Head of caudate nucleus (tissue), 42 donors: Measurements from ENCODE around the gene SRCAP.

Source experiments
- DNase-seq, 42 donors: peaks; one replicate each; pipeline versions ENCODE4 v3.0.0 to v3.0.0-alpha.2; 2020 to 2021; ENCODE audit warnings: mixed read lengths in 7 of 42
- intact Hi-C: fragments of 100-400 bp; cut with DNase I; formaldehyde crosslinking; loops from one replicate; pipeline ENCODE4 v1.15.0; 2022

The SRCAP gene

DNA sequence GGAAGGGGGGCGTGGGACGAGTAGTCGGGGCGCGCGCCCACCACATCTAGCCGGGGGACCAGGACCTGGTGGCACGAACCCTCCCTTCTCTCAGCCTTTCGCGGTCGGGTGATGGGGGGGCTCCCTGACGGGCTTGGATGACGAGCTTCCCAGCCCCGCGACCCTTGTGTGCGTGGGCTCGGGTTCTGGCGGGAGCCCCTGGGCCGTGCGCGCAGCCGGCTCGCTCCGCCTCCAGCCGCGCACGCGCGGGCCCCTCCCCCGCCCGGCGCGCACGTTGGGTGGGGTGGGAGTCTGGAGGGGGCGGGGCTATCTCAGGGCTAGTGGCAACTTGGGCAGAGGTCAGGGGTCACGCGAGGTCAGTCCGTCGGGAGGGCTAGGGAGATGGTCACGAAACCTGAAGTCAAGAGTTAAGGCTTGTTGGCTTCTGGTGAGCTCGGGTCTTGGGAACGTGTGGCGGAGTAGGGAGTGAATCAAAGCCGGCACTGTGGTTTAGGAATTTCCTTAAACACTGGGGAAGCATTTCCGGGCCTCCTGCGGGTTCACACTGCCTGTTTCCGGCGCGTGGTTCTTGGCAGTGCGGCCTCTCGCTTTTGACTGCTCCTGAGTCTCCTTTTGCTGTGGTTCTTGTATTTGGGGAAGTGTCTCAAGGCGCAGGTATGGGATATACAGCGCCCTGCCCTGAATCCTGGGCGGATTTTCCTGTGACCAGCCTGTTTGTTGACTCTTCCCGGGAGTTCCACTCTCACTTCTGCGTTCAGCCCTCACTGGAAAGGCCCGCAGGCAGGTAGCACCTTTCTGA is at the start of gene SRCAP:
TSS of gene SRCAP (plus strand) at position 356 of the 799 bp plus-strand sequence. CDS start 1,654 bp downstream, outside the sequence.
- DNase-seq = peak; percentile 62 to 92 (median 82)
- intact Hi-C loops = loop anchor here (1.0 to 5.0 kb wide), 3 partner anchors 41 to 622 kb away; partner anchors contain the start of genes FBRS, PHKG2 and PPP4C

DNA sequence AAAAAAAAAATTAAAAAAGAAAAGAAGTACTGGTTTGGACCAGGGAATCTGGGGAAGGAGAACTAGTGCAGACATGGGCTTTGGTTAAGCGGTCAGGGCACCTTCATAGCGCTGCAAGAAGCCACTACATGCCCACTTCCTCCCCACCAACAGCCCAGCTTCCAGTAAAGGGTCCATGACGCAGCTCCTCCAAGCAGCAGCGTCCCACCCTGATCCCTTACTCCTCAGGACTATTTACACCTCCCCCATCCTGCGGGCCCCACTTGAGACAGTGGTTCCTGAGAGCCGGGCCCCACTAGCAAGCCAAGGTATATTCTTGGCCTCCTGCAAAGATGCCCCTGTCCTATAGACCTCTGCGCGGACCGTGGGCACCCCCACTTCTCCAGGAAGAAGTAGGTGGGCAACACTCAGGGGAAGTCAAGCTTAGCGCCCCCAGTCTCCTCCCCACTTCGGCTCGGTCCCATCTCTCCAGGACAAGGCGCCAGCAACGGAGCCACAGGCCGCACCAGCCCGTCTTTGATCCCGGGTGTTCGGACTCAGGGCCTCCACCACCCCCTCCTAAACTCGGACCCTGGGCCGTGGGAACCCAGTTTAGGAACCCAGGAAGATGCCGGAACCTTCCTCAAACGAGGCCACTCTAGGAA is 49.1 kb upstream of the SRCAP start:
- DNase-seq = peak in 3 of 42 donors; percentile 10 to 40 (median 29)
- intact Hi-C loops = loop anchor here (1.0 to 10.0 kb wide), 4 partner anchors 8 to 275 kb away; partner anchors contain the start of genes FBRS, FBXL19 and ZNF747

DNA sequence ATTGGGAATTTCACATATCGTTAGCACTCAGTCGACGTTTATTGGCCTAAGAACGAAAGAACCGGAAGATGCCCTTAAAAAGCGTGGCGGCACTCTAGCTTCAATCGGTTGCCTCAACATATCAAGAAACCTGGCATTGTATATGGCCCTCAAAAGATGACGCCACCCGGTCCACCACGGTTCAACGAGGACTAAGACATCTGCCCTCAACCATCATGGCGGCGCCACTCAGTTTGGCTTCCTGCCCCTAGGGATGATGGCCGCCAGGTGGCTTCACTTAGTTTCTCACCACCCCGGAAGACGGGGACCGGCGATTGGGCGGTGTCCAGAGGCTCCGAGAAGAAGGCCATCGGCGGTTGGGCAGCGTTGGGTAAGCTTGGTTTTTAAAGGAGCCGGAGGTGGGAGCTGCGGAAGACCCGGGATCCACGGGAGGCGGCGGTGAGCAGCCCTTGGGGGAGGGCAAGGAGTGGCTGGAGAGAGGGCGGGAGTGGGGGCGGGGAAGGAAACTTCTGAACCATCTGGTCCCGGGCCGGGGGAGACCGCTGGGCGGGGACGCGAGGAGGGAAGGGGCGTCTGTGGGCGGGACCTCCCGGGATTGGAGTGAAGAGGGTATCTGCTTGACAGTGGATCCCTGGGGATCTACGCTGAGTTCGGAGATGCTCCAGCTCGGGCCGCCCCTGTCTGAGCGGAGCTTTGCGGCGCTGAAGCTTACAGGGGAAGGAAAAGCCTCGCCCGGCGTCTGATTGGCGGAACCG is 48.4 kb upstream of the SRCAP start, which contains the start of gene PRR14:
TSS of gene PRR14 (plus strand) at position 592 of the 755 bp plus-strand sequence. CDS start 686 bp downstream, outside the sequence.
- intact Hi-C loops = loop anchor here (1.0 to 10.0 kb wide), 4 partner anchors 8 to 274 kb away; partner anchors contain the start of genes FBRS, FBXL19 and ZNF747

DNA sequence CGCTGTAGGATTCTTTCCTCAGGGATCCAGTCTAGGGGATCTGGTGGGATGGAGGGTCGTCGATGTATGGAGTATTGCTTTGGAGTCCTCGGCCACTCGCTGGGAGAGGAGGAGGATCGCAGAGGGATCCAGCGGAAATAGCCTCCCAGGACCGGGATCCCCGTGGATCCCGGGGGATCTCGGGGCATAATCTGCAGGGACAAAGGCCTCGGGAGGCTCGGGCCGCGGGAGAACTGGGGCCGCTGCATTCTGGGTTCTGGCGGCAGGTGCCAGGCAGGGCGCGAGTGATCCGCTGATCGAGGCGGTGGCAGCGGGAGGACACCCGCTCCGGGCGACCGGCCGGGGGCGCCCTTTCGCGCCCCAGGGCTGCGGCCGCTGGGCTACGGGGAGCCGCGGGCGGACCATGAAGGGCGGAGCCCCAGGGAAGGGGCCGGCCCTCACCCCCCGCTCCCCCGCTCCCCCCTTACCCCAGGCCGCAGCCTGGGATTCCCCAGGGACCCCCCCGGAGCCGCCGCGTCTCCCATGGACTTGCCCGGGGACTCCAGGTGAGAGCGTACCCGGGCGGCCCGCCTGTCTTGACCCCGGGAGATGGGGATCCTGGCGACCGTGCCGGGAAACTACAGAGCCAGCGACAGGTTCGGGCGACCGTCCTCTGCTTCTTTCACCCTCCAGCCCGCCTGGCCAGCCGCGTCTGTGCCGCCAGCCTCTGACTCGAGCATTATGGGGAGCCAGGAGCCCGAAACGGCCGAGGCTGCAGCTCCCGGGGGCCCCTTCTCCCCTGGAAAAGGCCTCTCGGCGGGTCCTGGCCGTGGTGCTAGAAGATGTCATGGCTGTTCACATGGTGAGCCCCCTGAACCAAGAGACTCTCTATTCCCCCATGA is 47.6 kb upstream of the SRCAP start:
- DNase-seq = peak in 40 of 42 donors; percentile 36 to 80 (median 62)
- intact Hi-C loops = loop anchor here (10.0 kb wide), 3 partner anchors 47 to 273 kb away; partner anchors contain the start of genes FBXL19 and ZNF747

More for the DNA sequence above, 48.4 kb upstream of the SRCAP start, which contains the start of gene PRR14:
- peak; percentile 98 to 100 (median 99) for DNase-seq

DNA sequence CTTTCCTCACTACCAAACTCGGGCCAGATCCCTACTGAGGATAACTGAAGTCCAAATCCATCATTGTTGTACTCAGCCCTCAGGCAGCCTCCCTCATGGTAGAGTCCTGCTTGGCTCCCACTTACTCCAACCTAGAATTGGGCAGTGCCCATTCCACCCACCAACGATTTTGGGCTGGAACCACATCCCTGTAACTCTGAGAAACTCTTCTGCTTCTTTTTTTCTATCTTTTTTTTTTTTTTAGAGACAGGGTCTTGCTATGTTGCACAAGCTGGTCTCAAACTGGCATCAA is 47.0 kb upstream of the SRCAP start:
- intact Hi-C loops = loop anchor here (10.0 kb wide), 3 partner anchors 47 to 273 kb away; partner anchors contain the start of genes FBXL19 and ZNF747
- DNase-seq = no peak

DNA sequence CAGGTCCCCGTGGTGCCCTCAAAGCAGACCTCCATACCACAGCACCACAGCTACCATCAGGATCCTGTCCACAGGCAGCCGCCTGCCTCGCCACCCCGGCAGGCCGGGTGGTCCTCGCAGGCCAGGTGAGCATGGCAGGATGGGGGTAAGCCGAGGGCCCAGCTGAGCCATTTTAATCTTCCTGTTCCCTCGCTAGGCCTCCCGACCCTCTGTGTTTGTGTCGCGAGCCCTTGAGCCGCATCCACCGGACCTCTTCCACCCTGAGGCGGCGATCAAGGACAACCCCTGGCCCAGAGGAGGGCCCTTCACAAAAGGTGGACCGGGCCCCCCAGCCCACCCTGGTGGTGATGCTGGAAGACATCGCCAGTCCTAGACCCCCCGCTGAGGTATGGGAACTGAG is 46.3 kb upstream of the SRCAP start:
- intact Hi-C loops = loop anchor here (10.0 kb wide), 3 partner anchors 48 to 272 kb away; partner anchors contain the start of genes FBXL19 and ZNF747
- DNase-seq = no peak

DNA sequence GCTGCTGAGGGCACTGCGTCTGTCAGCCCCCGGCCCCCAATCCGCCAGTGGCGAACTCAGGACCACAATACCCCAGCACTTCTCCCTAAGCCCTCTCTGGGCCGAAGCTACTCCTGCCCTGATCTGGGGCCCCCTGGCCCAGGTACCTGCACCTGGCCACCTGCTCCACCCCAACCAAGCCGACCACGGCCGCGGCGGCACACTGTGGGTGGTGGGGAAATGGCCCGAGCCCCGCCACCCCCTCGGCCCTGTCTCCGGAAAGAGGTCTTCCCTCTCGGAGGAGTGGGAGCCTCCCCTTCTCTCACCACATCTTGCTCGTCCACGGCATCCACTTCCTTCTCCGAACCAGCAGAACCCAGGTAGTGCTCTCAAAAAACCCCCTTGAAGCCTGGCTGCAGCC is 44.1 kb upstream of the SRCAP start:
- no peak for DNase-seq
- intact Hi-C loops = loop anchor here (10.0 kb wide), 3 partner anchors 50 to 270 kb away; partner anchors contain the start of genes FBXL19 and ZNF747

DNA sequence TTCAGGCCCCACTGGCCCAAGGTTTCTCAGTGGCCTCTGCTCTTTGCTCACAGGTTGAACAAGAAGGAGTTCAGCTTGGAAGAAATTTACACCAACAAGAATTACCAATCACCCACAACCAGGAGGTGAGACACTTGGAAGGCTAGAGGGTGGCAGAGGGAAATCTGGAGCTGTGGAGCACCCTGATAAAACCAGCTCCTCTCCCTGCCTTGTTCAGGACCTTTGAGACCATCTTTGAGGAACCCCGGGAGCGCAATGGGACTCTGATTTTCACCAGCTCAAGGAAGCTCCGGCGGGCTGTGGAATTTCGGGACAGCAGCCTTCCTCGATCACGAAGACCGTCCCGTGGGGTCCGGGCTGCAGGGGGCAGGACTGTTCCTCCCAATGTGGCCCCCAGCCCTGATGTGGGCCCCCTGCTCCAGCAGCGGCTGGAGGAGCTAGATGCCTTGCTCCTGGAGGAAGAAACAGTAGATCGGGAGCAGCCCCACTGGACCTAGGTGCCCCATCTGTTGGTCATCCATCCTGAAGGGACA is 43.1 kb upstream of the SRCAP start:
- intact Hi-C loops = loop anchor here (10.0 kb wide), 3 partner anchors 51 to 269 kb away; partner anchors contain the start of genes FBXL19 and ZNF747
- no peak for DNase-seq

DNA sequence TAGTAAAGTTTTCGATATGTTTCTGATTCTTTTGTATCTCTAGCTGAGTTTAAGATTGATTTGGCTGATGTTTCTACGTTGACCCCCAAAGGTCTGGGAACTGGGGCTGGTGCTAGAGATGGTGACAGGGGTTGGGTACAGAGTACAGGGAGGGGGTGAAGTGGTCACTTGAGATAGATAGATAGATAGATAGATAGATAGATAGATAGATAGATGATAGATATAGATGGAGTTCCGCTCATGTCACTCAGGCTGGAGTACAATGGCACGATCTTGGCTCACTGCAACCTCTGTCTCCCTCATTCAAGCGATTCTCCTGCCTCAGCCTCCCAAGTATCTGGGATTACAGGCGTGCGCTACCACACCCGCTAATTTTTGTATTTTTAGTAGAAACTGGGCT is 42.6 kb upstream of the SRCAP start:
- DNase-seq = no peak
- intact Hi-C loops = loop anchor here (10.0 kb wide), 3 partner anchors 52 to 268 kb away; partner anchors contain the start of genes FBXL19 and ZNF747

DNA sequence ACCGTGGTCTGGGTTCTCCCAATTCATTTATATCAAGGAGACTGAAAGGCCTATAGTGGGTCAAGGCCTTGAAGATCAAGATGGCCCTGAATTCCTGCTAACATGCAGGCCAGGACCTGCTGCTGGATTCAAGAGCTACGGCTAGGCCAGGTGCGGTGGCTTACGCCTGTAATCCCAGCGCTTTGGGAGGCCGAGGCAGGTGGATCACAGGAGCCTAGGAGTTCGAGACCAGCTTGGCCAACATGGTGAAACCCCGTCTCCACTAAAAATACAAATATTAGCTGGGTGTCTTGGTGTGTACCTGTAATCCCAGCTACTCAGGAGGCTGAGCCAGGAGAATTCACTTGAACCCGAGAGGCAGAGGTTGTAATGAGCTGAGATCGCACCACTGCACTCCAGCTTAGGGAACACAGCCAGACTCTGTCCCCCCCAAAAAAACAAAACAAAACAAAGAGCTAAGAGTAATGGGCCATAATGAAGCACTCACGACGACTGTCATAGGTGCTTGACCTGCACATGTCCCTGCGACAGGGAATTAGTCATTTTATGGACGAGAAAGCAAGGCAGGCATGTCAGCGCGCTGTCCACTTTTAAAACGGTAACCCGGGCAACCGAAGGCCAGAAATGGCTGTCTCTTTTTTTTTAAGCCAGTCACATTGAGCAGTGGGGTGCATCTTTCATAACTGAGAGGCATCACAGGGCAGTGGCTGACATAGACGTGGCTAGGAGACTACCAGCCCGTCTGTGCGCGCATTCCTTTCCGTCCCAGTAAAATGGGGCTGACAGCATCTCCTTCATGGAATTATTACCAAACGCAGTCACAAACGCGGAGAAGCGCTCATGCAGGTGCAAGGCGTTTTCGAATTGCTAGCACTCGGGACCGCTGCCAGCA is 41.8 kb upstream of the SRCAP start:
- intact Hi-C loops = loop anchor here (10.0 kb wide), 3 partner anchors 52 to 268 kb away; partner anchors contain the start of genes FBXL19 and ZNF747
- no peak for DNase-seq

DNA sequence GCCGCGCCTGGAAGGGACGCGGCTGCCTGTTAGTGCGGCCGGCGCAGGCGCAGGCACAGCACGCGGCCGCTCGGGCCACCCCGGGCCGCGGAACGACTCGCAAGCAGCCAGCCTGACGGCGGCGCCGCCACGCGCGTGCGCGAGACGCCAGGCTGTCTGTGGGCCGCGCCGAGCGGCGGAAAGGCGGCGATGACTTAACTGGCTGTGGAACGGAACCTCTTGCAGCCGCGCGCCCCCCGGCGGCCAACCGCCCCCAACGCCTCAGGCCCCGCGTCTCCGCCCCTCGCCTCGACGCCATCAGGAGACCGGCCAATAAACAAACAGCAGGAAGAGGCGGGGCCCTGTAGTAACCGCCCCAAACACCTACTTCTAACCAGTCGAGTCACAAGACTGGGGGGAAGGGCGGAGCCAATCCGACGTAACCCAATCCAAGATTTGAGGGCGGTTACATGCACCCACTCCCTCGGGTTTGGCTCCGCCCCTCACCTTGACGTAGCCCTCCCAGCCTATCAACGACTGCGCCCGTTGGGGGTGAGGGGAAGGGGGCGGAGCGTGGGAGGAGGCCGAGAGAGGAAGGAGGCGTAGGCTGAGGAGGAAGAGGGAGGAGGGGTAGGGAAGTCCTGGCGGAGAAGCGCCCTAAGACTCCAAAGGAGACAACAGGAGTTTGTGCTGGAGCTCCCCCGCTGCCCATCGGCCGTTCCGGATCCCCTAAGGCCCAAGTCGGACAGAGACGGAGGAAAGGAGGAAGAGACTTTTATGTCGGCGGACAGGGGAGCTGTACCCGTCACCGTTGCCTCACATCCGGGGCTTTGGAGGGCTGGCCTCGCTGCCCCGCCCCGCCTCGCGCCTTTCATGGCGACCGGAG is 40.9 kb upstream of the SRCAP start, which contains the start of gene FBRS:
TSS of gene FBRS (plus strand) at position 566 of the 865 bp plus-strand sequence. CDS start 1,088 bp downstream, outside the sequence.
- peak; percentile 99 to 100 (median 100) for DNase-seq
- intact Hi-C loops = loop anchor here (1.0 to 10.0 kb wide), 5 partner anchors 8 to 267 kb away; partner anchors contain the start of genes FBXL19, PRR14 and ZNF747

DNA sequence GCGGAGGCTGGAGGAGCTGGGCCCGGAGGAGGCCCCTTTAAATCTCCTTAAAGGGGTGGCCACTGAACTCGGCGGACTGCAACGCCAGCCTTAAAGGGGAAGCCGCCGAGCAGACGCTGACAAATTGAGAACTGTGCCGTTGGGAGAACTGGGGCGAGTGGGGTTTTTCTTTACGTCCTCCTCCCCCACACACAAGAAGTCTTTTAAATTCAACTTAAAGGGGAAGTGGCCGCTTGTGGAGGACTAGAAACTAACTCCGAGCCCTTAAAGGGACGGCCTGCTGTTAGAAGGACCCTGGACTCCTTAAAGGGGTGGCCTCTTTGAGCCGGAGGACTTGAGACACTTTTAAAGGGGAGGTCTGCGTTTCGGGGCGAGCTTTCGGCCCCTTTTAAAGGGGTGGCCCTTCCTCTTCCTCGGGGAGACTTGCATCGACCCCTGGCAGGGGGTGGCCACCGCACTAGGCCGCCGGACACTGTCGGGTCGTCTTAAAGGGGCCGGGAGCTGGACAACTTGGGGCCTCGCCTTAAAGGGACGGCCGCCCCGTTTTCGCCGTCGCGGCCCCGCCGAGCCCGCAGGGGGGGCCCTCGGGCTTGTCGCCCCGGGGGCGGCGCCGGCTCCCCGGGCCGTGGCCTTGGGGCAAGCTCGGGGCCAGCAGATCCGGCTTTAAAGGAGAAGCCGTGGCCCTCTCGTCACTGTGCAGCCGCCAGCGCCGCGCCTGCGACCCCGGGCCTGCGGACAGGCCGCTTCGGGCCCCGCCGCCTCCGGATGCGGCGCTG is 40.1 kb upstream of the SRCAP start:
- intact Hi-C loops = loop anchor here (1.0 to 10.0 kb wide), 5 partner anchors 9 to 266 kb away; partner anchors contain the start of genes FBXL19, PRR14 and ZNF747
- DNase-seq = peak in 41 of 42 donors; percentile 68 to 98 (median 86)

DNA sequence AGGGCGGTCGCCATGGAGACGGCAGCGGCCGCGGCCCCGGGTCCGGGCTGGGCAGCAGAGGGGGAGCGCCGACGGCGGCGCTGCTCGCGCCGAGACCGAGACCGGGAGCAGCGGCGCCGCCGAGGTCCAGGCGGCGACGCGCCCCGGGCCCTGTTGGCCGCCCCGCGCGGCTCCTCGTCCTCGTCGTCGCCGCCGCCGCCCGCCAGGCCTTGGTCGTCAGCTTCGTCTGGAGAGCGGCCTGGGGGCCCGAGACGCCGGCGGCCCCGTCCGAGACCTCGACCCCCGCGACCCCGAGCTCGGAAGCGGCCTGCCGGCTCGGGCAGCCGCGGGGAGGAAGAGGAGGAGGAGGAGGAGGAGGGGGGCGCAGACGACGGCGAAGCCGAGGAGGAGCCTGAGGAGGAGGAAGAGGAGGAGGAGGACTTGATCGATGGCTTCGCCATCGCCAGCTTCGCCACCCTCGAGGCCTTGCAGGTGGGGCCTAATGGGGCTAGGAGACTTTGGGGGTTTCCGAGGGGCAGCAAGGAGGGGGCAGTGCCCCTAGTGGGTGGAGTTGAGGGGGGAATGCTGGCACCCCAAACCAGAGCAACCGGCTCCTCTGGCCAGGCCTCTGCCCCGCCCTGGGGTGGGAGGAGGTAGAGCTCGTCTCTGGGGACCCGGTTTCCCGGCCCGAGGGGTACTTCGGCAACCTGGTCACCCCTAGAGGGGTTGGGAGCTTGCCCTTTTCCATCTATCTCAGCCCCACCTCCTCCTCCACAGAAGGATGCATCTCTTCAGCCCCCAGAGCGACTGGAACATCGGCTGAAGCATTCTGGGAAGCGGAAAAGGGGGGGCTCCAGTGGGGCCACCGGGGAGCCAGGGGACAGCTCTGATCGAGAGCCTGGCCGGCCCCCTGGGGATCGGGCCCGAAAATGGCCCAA is 39.2 kb upstream of the SRCAP start:
- peak in 14 of 42 donors; percentile 9 to 50 (median 24) for DNase-seq
- intact Hi-C loops = loop anchor here (10.0 kb wide), 3 partner anchors 55 to 265 kb away; partner anchors contain the start of genes FBXL19 and ZNF747
